Stimulated activated naive CD4-positive, alpha-beta T cell (primary cell): ENCODE data around the gene LIFR.

ENCODE experiments used
- DNase-seq, 6 experiments: peaks; one replicate each; lab custom pipeline; 2025; lab: John Stamatoyannopoulos, UW

LIFR gene

GRCh38 chr5:38515092-38515491 lies 41.4 kb downstream of the LIFR start:
- no peak for DNase-seq

DNA sequence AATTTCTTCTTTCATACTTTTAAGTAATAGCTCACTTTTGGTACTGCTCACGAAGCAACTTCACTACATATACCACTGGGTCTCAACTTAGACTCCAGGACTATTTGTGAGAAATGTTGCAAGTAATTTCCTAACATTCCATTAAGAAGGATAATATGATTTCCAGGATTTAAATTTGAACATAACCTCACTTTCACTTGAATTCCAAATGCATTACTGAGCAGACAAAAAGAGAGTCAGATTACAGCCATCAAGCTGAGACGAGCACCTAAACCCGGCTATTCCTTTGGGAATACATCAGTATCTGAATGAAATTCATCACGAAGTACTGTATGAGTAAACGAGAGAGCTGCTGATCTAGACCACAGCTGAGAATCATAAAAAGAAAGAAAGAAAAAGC lies 47.3 kb downstream of the LIFR start:
- no peak for DNase-seq

- no peak for DNase-seq
Measured at GRCh38 chr5:38506302-38506701, 50.1 kb downstream of the LIFR start.

GRCh38 chr5:38500573-38501260 lies 55.7 kb downstream of the LIFR start:
- DNase-seq: no peak

DNA sequence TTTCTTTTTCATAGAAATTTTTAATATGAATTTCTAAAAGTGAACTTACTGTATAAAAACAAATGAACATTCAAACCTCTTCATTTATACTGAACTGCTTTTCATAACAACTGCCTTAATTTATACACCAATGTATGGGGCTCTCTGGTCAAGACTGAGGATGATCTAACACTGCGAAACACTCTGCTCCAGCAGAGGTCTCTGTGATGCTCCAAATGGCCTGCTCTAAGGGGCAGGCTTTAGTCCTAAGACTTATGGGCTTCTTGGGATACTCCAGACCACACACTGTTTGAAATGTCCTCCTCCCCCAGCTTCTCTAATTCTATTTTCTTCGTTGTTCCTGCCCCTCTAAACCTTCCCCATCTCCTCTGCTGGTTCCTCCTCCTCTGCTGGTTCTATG lies 58.5 kb downstream of the LIFR start:
- no peak for DNase-seq

- no peak for DNase-seq
Measured at GRCh38 chr5:38494763-38495162, 61.7 kb downstream of the LIFR start.

GRCh38 chr5:38494175-38494574 lies 62.3 kb downstream of the LIFR start:
- DNase-seq: no peak

DNA sequence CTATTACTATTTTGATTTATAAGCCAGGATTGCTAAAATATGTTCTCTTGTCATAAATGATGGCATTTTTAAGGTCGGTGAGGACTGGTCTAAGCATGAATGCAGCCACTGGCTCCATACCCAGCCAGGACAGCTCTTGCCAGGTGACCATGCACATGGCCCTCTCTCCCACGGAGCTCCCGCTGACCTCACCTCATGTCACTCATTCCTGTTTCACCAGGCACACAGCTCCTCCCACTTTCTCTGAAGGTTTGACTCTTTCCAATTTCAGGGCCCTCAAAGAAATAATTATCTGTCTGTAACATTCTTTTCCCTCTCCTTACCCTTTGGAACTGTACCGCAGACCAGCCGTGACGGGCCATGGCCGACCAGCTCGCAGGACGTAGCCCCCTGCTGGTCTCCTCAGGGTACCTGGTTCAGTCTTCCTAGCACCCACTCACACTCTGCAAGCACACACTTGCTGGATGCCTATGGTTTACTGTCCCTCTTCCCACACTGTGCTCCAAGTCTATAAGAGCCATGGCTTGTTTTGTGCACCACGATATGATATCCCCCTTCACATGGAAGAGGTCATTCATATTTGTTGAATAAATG lies 72.5 kb downstream of the LIFR start:
- no peak for DNase-seq

DNA sequence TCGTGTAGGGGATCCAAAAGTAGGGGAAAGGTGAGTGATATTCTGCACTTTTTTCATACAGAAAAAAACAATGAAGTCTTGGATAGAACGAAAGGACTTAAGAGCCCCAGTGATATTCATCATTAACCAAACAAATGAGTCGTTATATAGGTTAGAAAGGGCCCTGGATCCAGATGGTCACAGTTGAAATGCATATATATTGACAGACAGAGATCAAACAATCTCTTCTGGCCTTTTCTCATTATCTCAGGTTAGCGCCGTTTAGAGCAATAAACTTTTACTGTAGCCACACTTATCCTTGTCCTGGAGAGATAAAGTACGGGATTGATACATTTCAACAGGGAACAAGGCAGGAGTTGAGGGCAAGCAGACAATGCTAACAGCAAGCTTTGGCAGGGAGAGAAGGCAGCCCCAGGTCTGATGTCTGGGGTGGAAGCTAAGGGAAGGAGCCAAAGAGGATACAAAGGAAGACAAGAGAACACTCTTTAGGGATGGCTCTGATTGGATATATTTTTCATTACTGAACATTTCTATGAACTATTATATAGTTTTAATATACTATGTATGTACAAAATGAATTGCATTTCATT lies 77.0 kb downstream of the LIFR start:
- DNase-seq: no peak

GRCh38 chr5:38478878-38479277 lies 77.6 kb downstream of the LIFR start:
- no peak for DNase-seq

DNA sequence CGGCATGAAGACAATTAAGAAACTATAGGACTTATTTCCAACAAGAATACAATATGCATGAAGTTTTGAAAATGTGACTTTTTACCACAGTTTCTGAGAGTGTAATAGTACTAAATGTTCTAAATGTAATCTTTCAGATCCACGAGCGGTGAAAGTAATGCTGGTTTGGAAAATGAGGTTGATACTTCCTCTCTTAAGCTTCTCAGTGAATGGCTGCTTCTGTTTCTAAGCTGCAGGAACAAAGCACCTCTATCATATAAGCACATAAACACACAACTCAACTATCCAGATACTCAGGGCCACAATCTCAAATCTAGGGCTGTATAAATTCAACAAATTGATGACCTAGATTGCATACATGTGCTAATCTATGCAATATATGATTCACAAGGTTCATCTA lies 78.3 kb downstream of the LIFR start:
- DNase-seq: no peak

GRCh38 chr5:38473008-38473407 lies 83.4 kb downstream of the LIFR start:
- DNase-seq: no peak

DNA sequence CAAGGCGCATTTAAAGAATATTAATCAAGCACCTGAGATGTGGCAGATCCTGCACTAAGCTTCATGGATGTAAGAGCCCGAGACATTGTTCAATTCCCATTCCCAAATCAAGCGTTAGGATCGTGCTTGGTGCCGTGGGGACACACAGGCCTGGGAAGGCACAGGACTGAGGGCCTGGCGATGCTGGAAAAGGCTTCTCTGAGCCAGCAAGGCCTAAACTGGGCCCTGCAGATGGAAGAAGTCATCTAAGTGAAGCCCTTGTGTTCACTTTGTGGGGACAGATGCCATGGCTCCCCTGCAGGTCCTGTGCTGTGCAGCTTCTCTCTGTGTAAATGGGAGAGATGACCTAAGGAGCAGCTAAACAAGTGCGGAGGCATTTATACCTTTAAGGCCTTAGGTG lies 83.9 kb downstream of the LIFR start:
- no peak for DNase-seq

DNA sequence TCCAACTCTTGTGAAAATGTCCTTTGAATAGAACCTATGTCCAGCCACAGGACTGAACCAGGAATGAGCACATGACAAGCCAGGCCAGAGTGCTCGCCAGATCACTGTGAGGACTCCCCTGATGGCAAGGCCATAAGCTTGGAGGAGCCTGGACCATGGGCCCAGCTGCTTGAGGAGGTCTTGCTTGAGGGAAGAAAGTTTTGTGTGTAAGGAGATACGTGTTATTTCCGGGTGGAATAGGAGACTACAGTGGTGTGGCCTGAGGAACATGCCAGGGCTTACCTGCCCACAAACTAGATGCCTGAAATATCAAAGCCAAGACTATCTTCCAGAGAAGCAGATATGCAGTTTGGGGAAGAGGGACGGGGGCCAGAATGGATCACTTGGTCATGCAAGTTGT lies 84.7 kb downstream of the LIFR start:
- DNase-seq: no peak

- DNase-seq: no peak
Measured at GRCh38 chr5:38469707-38470267, 86.7 kb downstream of the LIFR start.

DNA sequence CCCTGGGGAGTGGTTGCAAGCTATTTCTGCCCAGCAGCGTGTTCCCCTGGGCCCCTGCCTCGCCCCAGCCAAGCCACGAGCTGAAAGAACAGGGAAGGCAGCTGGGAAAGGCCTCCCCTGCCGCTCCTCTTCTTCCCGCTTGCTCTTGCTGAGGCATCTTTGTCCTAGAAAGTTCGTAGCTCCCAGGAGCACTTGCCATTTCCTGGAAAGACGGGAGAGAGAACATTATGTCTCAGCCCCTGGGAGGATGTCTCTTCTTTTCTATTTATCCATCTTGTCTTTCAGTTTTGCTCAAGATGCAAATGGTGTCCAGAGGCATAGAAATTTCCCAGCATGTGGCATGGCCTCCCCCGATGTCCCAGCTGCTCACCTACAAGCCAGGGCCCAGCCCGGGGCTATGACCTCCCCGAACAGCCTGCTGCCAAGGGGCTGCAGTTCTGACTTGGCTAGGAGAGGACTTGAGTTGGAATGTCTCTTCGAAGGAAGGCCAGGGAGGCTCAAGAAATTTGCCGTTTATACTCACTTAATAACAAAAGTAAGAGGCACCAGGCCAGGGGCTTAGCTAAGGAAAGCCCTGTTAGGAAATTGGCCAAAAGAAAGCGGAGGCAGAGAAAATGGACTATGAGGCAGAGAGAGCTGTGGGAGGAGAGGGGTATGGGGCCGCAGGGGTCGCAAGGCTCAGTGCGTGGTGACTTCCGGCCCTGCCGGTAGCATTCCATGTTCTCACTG lies 87.3 kb downstream of the LIFR start:
- DNase-seq: no peak

DNA sequence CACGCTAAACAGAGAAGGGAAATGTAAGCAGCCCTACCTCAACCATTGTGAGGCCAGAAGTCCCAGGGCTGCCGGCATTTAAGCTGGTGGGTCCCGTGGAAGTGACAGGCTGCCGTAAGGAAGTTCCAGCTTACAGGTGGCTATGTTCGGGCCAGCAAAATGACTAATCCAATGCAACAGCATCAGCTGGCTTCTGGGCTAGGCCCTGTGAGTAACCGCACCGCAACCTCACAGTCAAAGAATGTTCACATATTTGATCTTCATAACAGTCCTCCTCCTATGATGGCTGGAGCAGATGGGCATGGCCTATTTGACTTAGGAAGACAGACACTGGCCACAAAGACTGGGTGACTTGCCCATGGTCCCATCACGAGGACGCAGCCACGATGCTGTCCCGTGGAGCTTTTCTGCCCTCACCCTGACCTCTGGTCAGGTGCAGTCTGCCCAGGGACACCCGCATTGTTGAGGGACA lies 88.2 kb downstream of the LIFR start:
- DNase-seq: no peak

- DNase-seq: no peak
Measured at GRCh38 chr5:38467353-38468040, 88.9 kb downstream of the LIFR start.

DNA sequence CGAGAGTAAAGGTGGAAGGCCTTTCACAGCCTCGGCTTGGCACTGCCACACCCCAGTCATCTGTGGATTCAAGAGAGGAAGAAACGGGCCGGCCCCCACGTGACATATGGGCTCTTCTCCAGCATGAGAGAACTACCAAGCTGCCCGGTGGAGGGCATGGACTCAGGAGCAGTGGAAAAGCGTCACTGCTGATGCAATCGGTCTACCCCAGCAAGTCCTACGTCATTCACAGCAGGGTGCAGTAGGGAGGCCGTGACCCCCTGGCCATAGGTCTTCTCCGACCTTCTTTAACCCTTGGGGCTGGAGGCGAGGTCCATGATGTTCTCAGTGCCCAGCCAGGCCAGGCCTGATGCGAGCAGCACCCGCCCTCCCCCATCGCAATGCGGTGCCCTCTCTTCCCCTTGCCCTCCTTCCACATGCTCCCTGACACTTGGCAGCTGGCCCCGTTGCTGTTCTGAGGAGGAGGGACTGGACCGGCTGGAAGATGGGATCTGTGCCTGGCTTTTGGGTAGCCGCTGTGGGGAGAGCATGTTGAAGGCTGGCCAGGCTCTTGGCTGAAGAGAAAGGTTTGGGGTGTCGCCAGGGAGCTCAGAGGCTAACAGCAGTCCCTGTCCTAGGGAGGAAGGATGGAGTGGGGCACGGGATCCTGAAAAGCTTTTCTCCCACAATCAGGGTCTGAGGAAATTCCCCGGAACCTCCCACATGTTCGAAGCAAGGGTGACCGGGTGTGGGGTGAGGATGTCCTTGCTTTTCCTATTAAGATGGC lies 89.8 kb downstream of the LIFR start:
- DNase-seq: no peak

DNA sequence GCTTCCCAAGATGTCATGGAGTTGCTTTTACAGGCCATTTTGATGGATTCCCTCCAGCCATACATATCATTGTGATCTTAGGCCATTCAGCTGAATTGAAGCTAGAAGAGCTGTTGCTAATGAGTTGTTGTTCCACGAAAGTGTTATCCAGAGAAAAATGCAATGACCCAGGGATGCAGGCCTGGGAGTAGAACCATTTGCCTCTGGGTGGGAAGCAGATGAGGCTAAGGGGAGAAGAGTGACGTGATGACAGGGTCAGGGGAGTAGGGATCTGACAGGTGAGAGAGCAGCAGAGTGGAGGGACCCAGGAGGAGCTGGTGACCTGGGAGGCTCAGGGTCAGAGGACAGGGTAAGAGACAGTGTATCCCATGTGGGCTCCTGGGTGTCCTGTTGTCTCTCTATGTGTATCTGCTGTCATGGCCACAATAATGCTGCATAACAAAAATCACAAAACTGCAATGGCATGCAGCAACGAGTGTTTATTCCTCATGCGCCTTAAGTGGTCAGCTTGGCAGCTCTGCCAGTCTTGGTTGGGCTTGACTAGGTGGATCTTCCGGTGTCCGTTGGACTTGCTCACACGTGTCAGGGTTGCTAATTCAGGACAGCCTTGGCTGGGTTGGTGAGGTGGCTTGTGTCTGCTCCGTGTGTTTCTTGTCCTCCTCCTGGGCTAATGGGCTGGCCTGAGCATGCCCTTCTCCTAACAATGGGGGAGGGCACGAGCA lies 90.6 kb downstream of the LIFR start:
- DNase-seq: no peak

- DNase-seq: no peak
Measured at GRCh38 chr5:38465061-38465460, 91.4 kb downstream of the LIFR start.
